ENCODE measurements around the gene SIGLEC11. TPM values are rescaled to one million over a fixed set of nuclear protein-coding genes. Genes with fewer than 3 reads are reported as not detected.

Gene SIGLEC11
- polyA plus RNA-seq, 2 of the 4 experiments (the other 2 are of a cell fraction): not detected

DNA sequence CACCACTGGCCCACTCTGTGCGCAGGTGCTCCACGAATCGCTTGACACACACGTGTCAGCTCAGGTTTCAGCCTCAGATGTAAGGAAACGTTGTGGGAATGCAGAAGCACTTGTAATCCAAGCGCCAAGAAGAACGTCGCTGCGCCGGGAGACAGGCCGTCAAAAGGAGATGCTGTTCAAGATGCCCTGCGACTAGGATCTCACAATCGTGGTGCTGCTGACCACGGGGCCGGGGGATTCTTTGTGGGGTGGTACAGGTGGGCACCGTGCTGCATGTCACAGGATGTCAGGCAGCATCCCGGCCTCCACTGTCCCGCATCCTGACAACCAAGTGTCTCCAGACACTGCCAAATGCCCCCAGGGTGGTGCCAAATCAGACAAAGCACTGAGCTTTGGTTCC is 16.9 kb upstream of the SIGLEC11 start:
- POLR2A ChIA-PET: no interaction called here
- DNase-seq (ENCODE audit: low read depth in 1 of 2, low spot score in 1 of 2) (no peak), FAIRE-seq (no peak), ATAC-seq (no peak)
- H3K27ac ChIP-seq: no peak overlapping the region
- TF ChIP-seq NPAS2 (CRISPR knock-in tag; IDR thresholded peaks at IDR 0.05; ENCODE audit: borderline replicate concordance) (no peak), ZNF302 (CRISPR knock-in tag; IDR thresholded peaks at IDR 0.05) (no peak), EHF (CRISPR knock-in tag; IDR thresholded peaks at IDR 0.05) (no peak), EP300 (IDR thresholded peaks at IDR 0.05) (no peak), MAFK (IDR thresholded peaks at IDR 0.05; ENCODE audit: partially characterized antibody) (no peak), USF2 (IDR thresholded peaks at IDR 0.05) (no peak), GATA3 (IDR thresholded peaks at IDR 0.05; ENCODE audit: borderline replicate concordance) (no peak), CEBPB (IDR thresholded peaks at IDR 0.05) (no peak), ATOH8 (CRISPR knock-in tag; IDR thresholded peaks at IDR 0.05; ENCODE audit: low read depth) (no peak), BCL3 (IDR thresholded peaks at IDR 0.05) (no peak), FOXS1 (CRISPR knock-in tag; IDR thresholded peaks at IDR 0.05) (no peak)
- TF ChIP-seq, protein P1, sequence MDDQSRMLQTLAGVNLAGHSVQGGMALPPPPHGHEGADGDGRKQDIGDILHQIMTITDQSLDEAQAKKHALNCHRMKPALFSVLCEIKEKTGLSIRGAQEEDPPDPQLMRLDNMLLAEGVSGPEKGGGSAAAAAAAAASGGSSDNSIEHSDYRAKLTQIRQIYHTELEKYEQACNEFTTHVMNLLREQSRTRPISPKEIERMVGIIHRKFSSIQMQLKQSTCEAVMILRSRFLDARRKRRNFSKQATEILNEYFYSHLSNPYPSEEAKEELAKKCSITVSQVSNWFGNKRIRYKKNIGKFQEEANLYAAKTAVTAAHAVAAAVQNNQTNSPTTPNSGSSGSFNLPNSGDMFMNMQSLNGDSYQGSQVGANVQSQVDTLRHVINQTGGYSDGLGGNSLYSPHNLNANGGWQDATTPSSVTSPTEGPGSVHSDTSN (IDR thresholded peaks at IDR 0.05): no peak
- H3K9me3 ChIP-seq: no peaks in the 10 kb centered on the region
- no peak overlapping the region for H3K4me2 ChIP-seq
- 77% methylated on average over 18 of the region's 18 CpGs for WGBS (ENCODE audit: missing lambda C conversion rate)
- H3K4me1 ChIP-seq: no peaks in the 10 kb centered on the region
- CTCF ChIA-PET: interaction anchor here (1.0 to 6.8 kb wide), 3 partner anchors 12 to 40 kb away, joined by 3 to 43 read pairs (median 5); no protein-coding TSS in a partner anchor
- no peak overlapping the region for H3K4me3 ChIP-seq

DNA sequence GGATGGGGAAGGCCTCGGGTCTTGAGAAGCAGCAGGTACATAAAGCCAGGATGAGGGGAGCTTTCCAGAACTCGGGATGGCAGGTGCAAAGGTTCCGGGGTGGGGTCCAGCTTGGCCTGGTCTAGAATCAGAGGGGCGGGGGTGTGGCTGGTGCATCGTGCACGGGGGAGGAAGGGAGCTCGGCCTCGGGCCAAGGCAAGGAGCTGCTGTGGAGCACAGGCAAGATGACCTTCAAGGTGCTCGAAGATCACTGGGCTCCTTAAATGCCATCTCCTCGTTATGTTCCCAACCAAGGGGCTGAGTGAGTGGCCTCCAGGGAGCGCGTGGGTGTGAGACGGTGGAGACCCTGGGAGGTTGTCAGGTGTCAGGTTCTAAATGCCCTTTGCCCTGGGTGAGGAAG is 16.1 kb upstream of the SIGLEC11 start:
- no peak for FAIRE-seq
- POLR2A ChIA-PET: no interaction called here

More for the DNA sequence above, 16.1 kb upstream of the SIGLEC11 start:
- no peak for ATAC-seq
- Histone ChIP-seq H3K4me1 (no peaks in the 10 kb centered on the region), H3K4me3 (no peak overlapping the region), H3K9me3 (no peaks in the 10 kb centered on the region), H3K4me2 (no peak overlapping the region), H3K27ac (no peak overlapping the region)
- 83% methylated on average over 12 of the region's 13 CpGs for WGBS (ENCODE audit: missing lambda C conversion rate)
- TF ChIP-seq HOXA7 (CRISPR knock-in tag; IDR thresholded peaks at IDR 0.05) (no peak), FOXS1 (CRISPR knock-in tag; IDR thresholded peaks at IDR 0.05) (no peak), CEBPB (IDR thresholded peaks at IDR 0.05) (no peak), TFCP2L1 (CRISPR knock-in tag; IDR thresholded peaks at IDR 0.05) (no peak), ESRRA (IDR thresholded peaks at IDR 0.05; ENCODE audit: borderline replicate concordance, low read length) (no peak), EHMT2 (IDR thresholded peaks at IDR 0.05; ENCODE audit: low read depth) (no peak), BCL3 (IDR thresholded peaks at IDR 0.05) (no peak)
- TF ChIP-seq, protein P2, sequence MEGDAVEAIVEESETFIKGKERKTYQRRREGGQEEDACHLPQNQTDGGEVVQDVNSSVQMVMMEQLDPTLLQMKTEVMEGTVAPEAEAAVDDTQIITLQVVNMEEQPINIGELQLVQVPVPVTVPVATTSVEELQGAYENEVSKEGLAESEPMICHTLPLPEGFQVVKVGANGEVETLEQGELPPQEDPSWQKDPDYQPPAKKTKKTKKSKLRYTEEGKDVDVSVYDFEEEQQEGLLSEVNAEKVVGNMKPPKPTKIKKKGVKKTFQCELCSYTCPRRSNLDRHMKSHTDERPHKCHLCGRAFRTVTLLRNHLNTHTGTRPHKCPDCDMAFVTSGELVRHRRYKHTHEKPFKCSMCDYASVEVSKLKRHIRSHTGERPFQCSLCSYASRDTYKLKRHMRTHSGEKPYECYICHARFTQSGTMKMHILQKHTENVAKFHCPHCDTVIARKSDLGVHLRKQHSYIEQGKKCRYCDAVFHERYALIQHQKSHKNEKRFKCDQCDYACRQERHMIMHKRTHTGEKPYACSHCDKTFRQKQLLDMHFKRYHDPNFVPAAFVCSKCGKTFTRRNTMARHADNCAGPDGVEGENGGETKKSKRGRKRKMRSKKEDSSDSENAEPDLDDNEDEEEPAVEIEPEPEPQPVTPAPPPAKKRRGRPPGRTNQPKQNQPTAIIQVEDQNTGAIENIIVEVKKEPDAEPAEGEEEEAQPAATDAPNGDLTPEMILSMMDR (IDR thresholded peaks at IDR 0.05): no peak
- DNase-seq (ENCODE audit: low read depth in 1 of 2, low spot score in 1 of 2): no peak
- CTCF ChIA-PET: interaction anchor here (0.6 to 6.8 kb wide), 6 partner anchors 10 to 172 kb away, joined by 3 to 43 read pairs (median 4); partner anchors contain the start of gene NUP62

Measured in A549 (cell line).